ENCODE results near the gene CCN5. TPM values are rescaled to one million over a fixed set of nuclear protein-coding genes. Genes with fewer than 3 reads are reported as not detected.

The CCN5 gene
- total and polyA plus RNA-seq, 2 of the 8 experiments (the other 6 are each of a cell fraction or from before 2014, with no cell fraction given): not detected

GRCh38 chr20:44733341-44734069, 18.3 kb downstream of the CCN5 start:
- ChIA-PET POLR2A (ENCODE audit: partially characterized antibody) (interaction anchor here (1.0 to 3.6 kb wide), 2 partner anchors 10 to 50 kb away, joined by 3 to 12 read pairs; no protein-coding TSS in a partner anchor), CTCF (ENCODE audit: partially characterized antibody) (interaction anchor here (0.6 to 20.4 kb wide), 14 partner anchors 11 to 133 kb away, joined by 3 to 180 read pairs (median 8); partner anchors contain the start of gene CCN5)
- H2AFZ ChIP-seq (ENCODE audit: low read length): no peak overlapping the region
- no peak overlapping the region for H3K23ac ChIP-seq (ENCODE audit: insufficient read length)
- H3K4me2 ChIP-seq (ENCODE audit: insufficient read depth in 1 of 2, low read depth in 2 of 2, low read length in 2 of 2): no peak overlapping the region
- H3K9me3 ChIP-seq (ENCODE audit: insufficient read depth in 2 of 2, low read depth in 1 of 2, low read length in 1 of 2): no peaks in the 10 kb centered on the region; a peak in 1 of 4 replicates
- no peak overlapping the region for H2BK20ac ChIP-seq (ENCODE audit: low read length)
- H2AK5ac ChIP-seq (ENCODE audit: low read depth, low read length): no peak overlapping the region
- no peak overlapping the region for H3K4me3 ChIP-seq (ENCODE audit: extremely low read depth in 1 of 4, insufficient read depth in 2 of 4, low read depth in 3 of 4, low read length in 4 of 4)
- no peaks in the 10 kb centered on the region for H3K27me3 ChIP-seq (replicated peaks in 1 of 4; ENCODE audit: control insufficient read depth in 3 of 4, extremely low read depth in 1 of 4, insufficient read depth in 3 of 4, low read length in 3 of 4)
- no peaks in the 10 kb centered on the region for H3K36me3 ChIP-seq (ENCODE audit: control insufficient read depth in 2 of 4, insufficient read depth in 4 of 4, low read length in 3 of 4)
- no peak overlapping the region for H3K18ac ChIP-seq (ENCODE audit: extremely low read depth, low read length)
- H3K79me2 ChIP-seq (ENCODE audit: control insufficient read depth in 1 of 2, insufficient read depth in 2 of 2, low read length in 2 of 2): no peaks in the 10 kb centered on the region
- H3K23me2 ChIP-seq (ENCODE audit: low read depth, low read length): no peaks in the 10 kb centered on the region
- H2BK12ac ChIP-seq (ENCODE audit: low read depth, low read length): 0 out of 2 replicates have a peak overlapping the region, but pooled peaks have one; percentile 20
- no peak overlapping the region for H3K9ac ChIP-seq (replicated peaks in 1 of 4; ENCODE audit: extremely low read depth in 1 of 4, low read depth in 3 of 4, low read length in 3 of 4)
- H3K4ac ChIP-seq (replicated peaks; ENCODE audit: insufficient read length, low read depth, low read length): no peak overlapping the region
- H2BK5ac ChIP-seq (ENCODE audit: low read depth, low read length): peak overlapping the region; percentile 6; the same call in 1 of the 2 replicates
- TF ChIP-seq YY1 (IDR thresholded peaks at IDR 0.05; ENCODE audit: low read depth, low read length) (peak; percentile 39; the same call in 1 of the 2 replicates), TCF12 (IDR thresholded peaks at IDR 0.05; ENCODE audit: low read depth, low read length) (0 out of 2 replicates have a peak, but pooled peaks have one; percentile 36), CTCF (IDR thresholded peaks at IDR 0.05; ENCODE audit: control extremely low read depth in 1 of 3, insufficient read depth in 1 of 3, low read depth in 1 of 3, low read length in 3 of 3) (peak; percentile 90 to 97 (median 96)), RFX5 (IDR thresholded peaks at IDR 0.05; ENCODE audit: borderline replicate concordance, low read depth, low read length) (no peak), NANOG (IDR thresholded peaks at IDR 0.05; ENCODE audit: insufficient read depth, low read depth, low read length, poor library complexity, severe bottlenecking) (peak; percentile 17), POLR2AphosphoS5 (IDR thresholded peaks at IDR 0.05; ENCODE audit: low read depth, low read length) (no peak), RAD21 (IDR thresholded peaks at IDR 0.05 in 1 of 2, conservative IDR thresholded peaks at IDR 0.05 in 1 of 2; ENCODE audit: low read depth in 2 of 2, low read length in 2 of 2) (peak; percentile 98 to 99)
- H2BK15ac ChIP-seq (ENCODE audit: low read length): peak overlapping the region; percentile 20; the same call in 1 of the 2 replicates
- no peaks in the 10 kb centered on the region for H4K20me1 ChIP-seq (replicated peaks in 1 of 2; ENCODE audit: control insufficient read depth in 1 of 2, insufficient read depth in 2 of 2, low read length in 2 of 2)
- WGBS, 2 experiments (ENCODE audit: extremely low coverage in 1 of 2, insufficient coverage in 1 of 2, insufficient read length in 1 of 2, insufficient replicate concordance in 2 of 2, low coverage in 1 of 2, low lambda C conversion rate in 2 of 2, missing lambda C conversion rate in 1 of 2): 48% methylated on average over 7 of the region's 7 CpGs; no CpG with 5 or more reads in 1 of the 2 experiments
- DNase-seq (ENCODE audit: low read depth in 1 of 2, low spot score in 2 of 2) (peak in 1 of 2 experiments; percentile 86), FAIRE-seq (no peak)
- H3K79me1 ChIP-seq (ENCODE audit: low read depth, low read length): no peaks in the 10 kb centered on the region
- no peak overlapping the region for H2BK120ac ChIP-seq (replicated peaks; ENCODE audit: low read depth, low read length)
- no peak overlapping the region for H3K56ac ChIP-seq (replicated peaks; ENCODE audit: insufficient read length, low read depth, low read length)
- H3K4me1 ChIP-seq (replicated peaks in 1 of 4; ENCODE audit: control insufficient read depth in 3 of 4, insufficient read depth in 4 of 4, low read length in 3 of 4): peaks cover 3 to 13% (median 9%) of the 10 kb centered on the region in 4 experiments; a peak in 4 of 7 replicates
- no peak overlapping the region for H4K5ac ChIP-seq (ENCODE audit: insufficient read length, low read depth, low read length)
- H3K27ac ChIP-seq (ENCODE audit: low read depth, low read length): no peak overlapping the region
- no peak overlapping the region for H4K91ac ChIP-seq (replicated peaks; ENCODE audit: insufficient read length, low read length)
- H4K8ac ChIP-seq (ENCODE audit: extremely low read depth, insufficient read depth, low read length): no peak overlapping the region
- no peak overlapping the region for H3K14ac ChIP-seq (ENCODE audit: insufficient read length)

Measured in H1 (cell line).